Measurements from ENCODE around the gene UNC50.

- no peak for TF ChIP-seq CTCF (IDR thresholded peaks at IDR 0.05)
- no peak for TF ChIP-seq POLR2AphosphoS5 (IDR thresholded peaks at IDR 0.05)
- TF ChIP-seq EP300 (IDR thresholded peaks at IDR 0.05) = no peak
- TF ChIP-seq POLR2A (IDR thresholded peaks at IDR 0.05) = no peak
These were observed 50.6 kb downstream of the UNC50 start for GRCh38 chr2:98658816-98659490.

All from gastroesophageal sphincter (tissue), 3 donors.